MM.1S (cell line): ENCODE results near the gene PTPRD.

Experiments
- CTCF ChIP-seq: fragments of 300-600 bp; sonication (generic); IDR thresholded peaks from 2 replicates; pipeline ENCODE4 v1.5.1; 2016; ENCODE audit warnings: antibody characterized with exemption, low read length, mixed read lengths
- EZH2phosphoT487 ChIP-seq: fragments of 300-600 bp; sonication (generic); IDR thresholded peaks from 2 replicates; pipeline ENCODE4 v1.6.1; 2018; ENCODE audit warnings: antibody characterized with exemption, low read length

DNA sequence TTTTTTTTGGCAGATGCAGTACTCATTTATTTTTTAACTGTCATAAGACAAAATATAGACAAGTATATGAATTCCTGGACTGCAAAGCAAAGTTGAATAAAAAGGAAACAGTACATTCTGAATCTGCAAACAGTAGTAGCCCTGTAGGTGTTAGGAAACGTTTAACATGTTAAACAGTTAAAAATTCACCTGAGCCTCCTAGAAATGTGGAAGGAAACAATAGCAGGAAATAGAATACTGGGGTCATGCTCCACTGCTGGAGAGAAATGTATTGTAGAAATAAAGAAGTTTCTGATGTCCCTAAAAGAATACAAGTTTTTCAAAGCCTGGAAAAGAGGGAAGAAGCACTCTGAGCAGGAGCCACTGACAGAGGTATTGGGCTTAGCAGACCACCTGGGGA, 866.0 kb downstream of the PTPRD start:
- TF ChIP-seq CTCF (no peak), EZH2phosphoT487 (no peak)
